GM12864 (cell line): Measurements from ENCODE around the gene ANGPTL5.

ENCODE experiments used
- DNase-seq: peaks from one replicate; pipeline ENCODE4 v3.0.0-alpha.2; 2011; ENCODE audit warnings: low read depth
- H3K4me3 ChIP-seq: 2 replicates; pipeline ENCODE4 v1.5.1; 2011; ENCODE audit warnings: mild to moderate bottlenecking, low read depth, low read length, control low read depth
- CTCF ChIP-seq: IDR thresholded peaks from 2 replicates; pipeline ENCODE4 v1.5.1; 2011; ENCODE audit warnings: low read depth, mild to moderate bottlenecking, moderate library complexity, low read length, control low read depth, inconsistent platforms; ENCODE audit errors: missing control alignments

Gene ANGPTL5

GRCh38 chr11:101907815-101908214 lies 8.5 kb downstream of the ANGPTL5 start:
- no peak overlapping the region for H3K4me3 ChIP-seq
- DNase-seq, result no peak
- TF ChIP-seq CTCF, result no peak

GRCh38 chr11:101894505-101894904 lies 21.8 kb downstream of the ANGPTL5 start:
- no peak for DNase-seq
- no peak overlapping the region for H3K4me3 ChIP-seq
- TF ChIP-seq CTCF, result no peak

GRCh38 chr11:101889767-101890166 lies 26.6 kb downstream of the ANGPTL5 start:
- DNase-seq, result no peak
- no peak for TF ChIP-seq CTCF
- no peak overlapping the region for H3K4me3 ChIP-seq

GRCh38 chr11:101885631-101886030 lies 30.7 kb downstream of the ANGPTL5 start:
- DNase-seq, result no peak
- TF ChIP-seq CTCF, result no peak
- no peak overlapping the region for H3K4me3 ChIP-seq

GRCh38 chr11:101881586-101881985 lies 34.7 kb downstream of the ANGPTL5 start:
- DNase-seq, result no peak
- TF ChIP-seq CTCF, result no peak
- no peak overlapping the region for H3K4me3 ChIP-seq

- peak; percentile 5 for DNase-seq
- no peak overlapping the region for H3K4me3 ChIP-seq
- peak; percentile 50 for TF ChIP-seq CTCF
Observed at GRCh38 chr11:101880222-101880621, 36.1 kb downstream of the ANGPTL5 start.

- H3K4me3 ChIP-seq, result no peak overlapping the region
- no peak for DNase-seq
- no peak for TF ChIP-seq CTCF
Observed at GRCh38 chr11:101872171-101872882, 44.0 kb downstream of the ANGPTL5 start.
